Gastroesophageal sphincter (tissue), 3 donors: ENCODE data around the gene LPIN1.

Experiments
- CTCF ChIP-seq, 4 experiments: fragments of 200-600 bp in 2 of 4; fragments of 450-650 bp in 2 of 4; sonication (generic) in 1 of 4; IDR thresholded peaks; one replicate each; pipeline ENCODE4 v1.5.1; 2017 to 2019; ENCODE audit warnings: antibody characterized with exemption in 4 of 4, mild to moderate bottlenecking in 2 of 4, moderate library complexity in 2 of 4
- EP300 ChIP-seq: sonication (generic); formaldehyde crosslinking; IDR thresholded peaks from one replicate; pipeline ENCODE4 v1.6.1; 2017; ENCODE audit warnings: antibody characterized with exemption, mild to moderate bottlenecking
- POLR2A ChIP-seq, 2 donors: fragments of 450-650 bp; IDR thresholded peaks; one replicate each; pipeline ENCODE4 v1.6.1; 2017; ENCODE audit warnings: antibody characterized with exemption in 2 of 2, mild to moderate bottlenecking in 2 of 2, moderate library complexity in 1 of 2

GRCh38 chr2:11797846-11798245 lies 51.4 kb downstream of the LPIN1 start:
- TF ChIP-seq CTCF (IDR thresholded peaks at IDR 0.05) (no peak), POLR2A (IDR thresholded peaks at IDR 0.05) (no peak), EP300 (no peak)
